Endothelial cell (in vitro differentiated cells): Measurements from ENCODE around the gene RENBP. TPM values are rescaled to one million over a fixed set of nuclear protein-coding genes. Genes with fewer than 3 reads are reported as not detected.

Experiments used
- DNase-seq: peaks from one replicate; pipeline ENCODE4 v3.0.0; 2021; ENCODE audit warnings: low spot score
- H3K27ac Mint-ChIP-seq: one replicate; pipeline ENCODE4 v1.8.0; 2021; ENCODE audit warnings: mixed read lengths, inconsistent platforms; ENCODE audit not compliant: unreplicated experiment
- H3K27me3 Mint-ChIP-seq: one replicate; pipeline ENCODE4 v1.8.0; 2021; ENCODE audit warnings: mild to moderate bottlenecking, moderate library complexity, mixed read lengths, inconsistent platforms; ENCODE audit not compliant: unreplicated experiment
- H3K36me3 Mint-ChIP-seq: one replicate; pipeline ENCODE4 v1.8.0; 2021; ENCODE audit warnings: mild to moderate bottlenecking, low read depth, mixed read lengths, inconsistent platforms; ENCODE audit not compliant: unreplicated experiment
- H3K4me1 Mint-ChIP-seq: one replicate; pipeline ENCODE4 v1.8.0; 2021; ENCODE audit warnings: mild to moderate bottlenecking, mixed read lengths, inconsistent platforms; ENCODE audit not compliant: unreplicated experiment
- H3K4me3 Mint-ChIP-seq: one replicate; pipeline ENCODE4 v1.8.0; 2021; ENCODE audit warnings: mild to moderate bottlenecking, mixed read lengths, inconsistent platforms; ENCODE audit not compliant: unreplicated experiment
- H3K9me3 Mint-ChIP-seq: one replicate; pipeline ENCODE4 v1.8.0; 2021; ENCODE audit warnings: mixed read lengths, inconsistent platforms; ENCODE audit not compliant: unreplicated experiment
- CTCF ChIP-seq: fragments of 200-600 bp; sonication (generic); IDR thresholded peaks from one replicate; pipeline ENCODE4 v1.5.0; 2021; ENCODE audit warnings: antibody characterized with exemption; ENCODE audit not compliant: unreplicated experiment
- total RNA-seq: library from RNA; stranded (reverse); fragmentation: NEBNext Ultra II Directional; extraction: Animal tissue kit (Norgen Biotek cat#: 25700); gene quantifications from one replicate; pipeline ENCODE4 v1.2.1, GENCODE V29; 2021; ENCODE audit not compliant: unreplicated experiment

Gene RENBP
- total RNA-seq, 1 donor from 2014 or later: 19.3 TPM

DNA sequence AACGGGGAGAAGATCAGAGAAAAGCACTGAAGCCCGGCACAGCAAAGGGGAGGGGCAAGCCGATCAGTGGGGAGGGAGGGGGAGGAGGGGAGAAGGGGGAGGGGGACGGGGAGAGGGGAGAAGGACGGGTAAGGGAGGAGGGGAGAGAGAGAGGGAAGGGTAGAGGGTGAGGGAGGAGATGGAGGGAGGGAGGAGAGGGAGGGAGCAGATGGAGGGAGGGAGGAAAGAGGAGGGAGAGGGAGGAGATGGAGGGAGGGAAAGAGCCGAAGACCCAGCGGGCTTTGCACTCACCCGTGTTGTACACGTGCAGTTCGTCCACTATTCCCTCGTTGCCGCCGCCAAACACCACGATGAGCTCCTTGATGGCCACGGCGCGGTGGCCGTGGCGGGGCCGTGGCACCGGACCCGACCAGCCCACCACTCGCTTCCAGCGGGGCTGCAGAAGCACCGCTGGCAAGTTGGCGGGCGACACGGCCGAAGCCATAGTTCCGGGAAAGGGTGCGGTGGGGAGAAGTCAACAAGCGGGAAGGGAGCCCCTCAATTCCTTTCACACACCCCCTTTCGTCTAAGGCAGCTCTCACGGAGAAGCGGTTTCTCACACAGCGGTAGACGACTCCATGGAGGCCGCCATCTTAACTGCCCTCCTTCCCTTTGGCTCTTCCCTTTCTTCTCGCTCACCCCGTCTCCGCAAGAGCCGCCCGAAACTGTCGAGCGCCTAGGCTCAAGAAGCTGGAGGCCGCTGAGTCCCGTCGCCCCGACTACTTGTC lies 26.1 kb upstream of the RENBP start:
- Mint-ChIP-seq H3K27ac (peak overlapping the region; percentile 94), H3K27me3 (peaks cover 12% of the 10 kb centered on the region), H3K4me3 (peak overlapping the region; percentile 97), H3K9me3 (no peaks in the 10 kb centered on the region), H3K4me1 (peaks cover 25% of the 10 kb centered on the region), H3K36me3 (peaks cover 3% of the 10 kb centered on the region)
- no peak for DNase-seq
- no peak for TF ChIP-seq CTCF

- Mint-ChIP-seq H3K36me3 (peaks cover 3% of the 10 kb centered on the region), H3K9me3 (no peaks in the 10 kb centered on the region), H3K4me3 (peak overlapping the region; percentile 97), H3K27me3 (peaks cover 12% of the 10 kb centered on the region), H3K4me1 (peaks cover 25% of the 10 kb centered on the region), H3K27ac (no peak overlapping the region)
- DNase-seq: no peak
- TF ChIP-seq CTCF: no peak
Measured at GRCh38 chrX:153969904-153970356, 25.5 kb upstream of the RENBP start.

DNA sequence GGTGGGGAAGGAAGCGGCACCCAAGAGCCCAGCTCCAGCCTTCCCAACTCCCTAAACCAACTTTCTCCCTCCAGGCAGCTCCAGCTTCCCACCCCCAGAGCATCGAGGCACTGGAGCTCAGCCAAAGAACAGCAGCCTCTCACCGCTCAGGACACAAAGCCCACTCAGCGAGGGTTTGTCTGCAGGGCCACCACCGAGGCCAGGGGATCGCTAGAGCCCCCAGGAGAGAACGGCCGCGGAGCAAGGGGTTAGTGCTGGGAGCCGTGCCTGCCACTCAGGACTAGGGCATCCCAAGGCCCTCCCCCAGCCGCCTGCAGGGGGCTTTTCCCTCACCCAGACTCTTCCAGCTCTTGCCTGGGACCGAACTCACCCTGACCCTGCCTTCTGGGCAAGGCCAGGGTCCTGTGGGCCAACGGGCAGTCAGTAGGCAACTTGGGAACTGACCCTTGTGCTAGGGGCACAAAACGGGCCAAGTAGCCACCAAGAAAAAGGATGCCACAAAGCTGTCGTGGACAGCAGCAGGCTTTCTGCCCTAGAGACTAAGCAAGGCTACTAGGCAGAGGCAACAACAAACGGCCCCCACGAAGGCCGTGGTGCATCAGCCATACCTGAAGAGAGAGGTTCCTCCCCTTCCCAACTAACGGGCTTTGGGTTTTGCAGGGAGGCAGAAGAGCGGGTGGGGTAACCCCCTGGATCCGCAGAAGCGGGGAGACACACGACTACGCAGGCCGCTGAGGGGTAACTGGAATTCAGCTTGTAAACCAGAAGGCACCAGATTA lies 24.9 kb upstream of the RENBP start:
- H3K36me3 Mint-ChIP-seq: peaks cover 3% of the 10 kb centered on the region
- H3K27me3 Mint-ChIP-seq: peaks cover 12% of the 10 kb centered on the region
- no peak for DNase-seq
- H3K27ac Mint-ChIP-seq: no peak overlapping the region
- H3K9me3 Mint-ChIP-seq: no peaks in the 10 kb centered on the region
- H3K4me3 Mint-ChIP-seq: peak overlapping the region; percentile 97
- no peak for TF ChIP-seq CTCF
- H3K4me1 Mint-ChIP-seq: peaks cover 24% of the 10 kb centered on the region

GRCh38 chrX:153968754-153969124 lies 24.3 kb upstream of the RENBP start:
- peak overlapping the region; percentile 62 for H3K4me3 Mint-ChIP-seq
- no peaks in the 10 kb centered on the region for H3K9me3 Mint-ChIP-seq
- DNase-seq: no peak
- peaks cover 3% of the 10 kb centered on the region for H3K36me3 Mint-ChIP-seq
- no peak for TF ChIP-seq CTCF
- H3K27ac Mint-ChIP-seq: no peak overlapping the region
- H3K27me3 Mint-ChIP-seq: peaks cover 12% of the 10 kb centered on the region
- H3K4me1 Mint-ChIP-seq: peaks cover 21% of the 10 kb centered on the region

- Mint-ChIP-seq H3K27me3 (peaks cover 12% of the 10 kb centered on the region), H3K36me3 (peaks cover 3% of the 10 kb centered on the region), H3K4me1 (peaks cover 17% of the 10 kb centered on the region), H3K4me3 (peak overlapping the region; percentile 83), H3K9me3 (no peaks in the 10 kb centered on the region), H3K27ac (peak overlapping the region; percentile 61)
- TF ChIP-seq CTCF: no peak
- DNase-seq: no peak
Measured at GRCh38 chrX:153968255-153968654, 23.8 kb upstream of the RENBP start.
